Erythroblast (primary cell): ENCODE results near the gene BCL7A.

Experiments
- GATA1 ChIP-seq: IDR thresholded peaks from 2 replicates; pipeline ENCODE4 v1.6.1; 2011; ENCODE audit warnings: low read depth, mild to moderate bottlenecking, control low read depth, low read length, moderate library complexity
- POLR2A ChIP-seq: IDR thresholded peaks from 2 replicates; pipeline ENCODE4 v1.6.1; 2011; ENCODE audit warnings: mild to moderate bottlenecking, low read length

GRCh38 chr12:122022393-122023338 is 982 bp downstream of the BCL7A start:
- TF ChIP-seq POLR2A, result no peak
- no peak for TF ChIP-seq GATA1
